GM23338 (cell line): ENCODE measurements around the gene ST3GAL6. TPM values are rescaled to one million over a fixed set of nuclear protein-coding genes. Genes with fewer than 3 reads are reported as not detected.

Source experiments
- ATAC-seq: fragments of 200-7000 bp; cut with Tn5 transposase; 3 replicates; pipeline ENCODE4 v1.9.1; 2020
- DNase-seq: peaks from one replicate; pipeline ENCODE4 v3.0.0-alpha.2; 2015; ENCODE audit warnings: low spot score
- H2AFZ ChIP-seq: fragments of 200-600 bp; sonication (generic); 2 replicates; pipeline ENCODE4 v1.8.0; 2016; ENCODE audit warnings: antibody characterized with exemption, mild to moderate bottlenecking, moderate library complexity
- H3F3A ChIP-seq: fragments of 200-600 bp; sonication (generic); replicated peaks from 2 replicates; pipeline ENCODE4 v1.8.0; 2017; ENCODE audit warnings: antibody characterized with exemption, mixed run types, low read depth
- H3K27ac ChIP-seq: fragments of 200-600 bp; sonication (generic); 2 replicates; pipeline ENCODE4 v1.6.1; 2016; ENCODE audit warnings: low read depth
- H3K27me3 ChIP-seq: fragments of 200-600 bp; sonication (generic); 2 replicates; pipeline ENCODE4 v1.8.0; 2016; ENCODE audit warnings: mild to moderate bottlenecking, mixed run types, moderate library complexity; ENCODE audit not compliant: insufficient read depth
- H3K36me3 ChIP-seq: fragments of 200-600 bp; sonication (generic); 2 replicates; pipeline ENCODE4 v1.8.0; 2016; ENCODE audit warnings: mild to moderate bottlenecking; ENCODE audit not compliant: insufficient read depth
- H3K4me1 ChIP-seq: fragments of 200-600 bp; sonication (generic); 2 replicates; pipeline ENCODE4 v1.8.0; 2016; ENCODE audit warnings: mild to moderate bottlenecking, moderate library complexity; ENCODE audit not compliant: insufficient read depth
- H3K4me2 ChIP-seq: fragments of 200-600 bp; sonication (generic); 2 replicates; pipeline ENCODE4 v1.7.1; 2017; ENCODE audit warnings: mixed run types
- H3K4me3 ChIP-seq: fragments of 200-600 bp; sonication (generic); 2 replicates; pipeline ENCODE4 v1.6.1; 2016; ENCODE audit warnings: mixed run types
- H3K79me2 ChIP-seq: fragments of 200-600 bp; sonication (generic); replicated peaks from 2 replicates; pipeline ENCODE4 v1.8.0; 2017; ENCODE audit warnings: mild to moderate bottlenecking; ENCODE audit not compliant: insufficient read depth
- H3K9me2 ChIP-seq: fragments of 200-600 bp; sonication (generic); 2 replicates; pipeline ENCODE4 v1.8.0; 2017; ENCODE audit not compliant: insufficient read depth
- H4K20me1 ChIP-seq: fragments of 200-600 bp; sonication (generic); replicated peaks from 2 replicates; pipeline ENCODE4 v1.8.0; 2017; ENCODE audit warnings: mild to moderate bottlenecking; ENCODE audit not compliant: insufficient read depth
- H3K27ac Mint-ChIP-seq: 2 replicates; pipeline ENCODE4 v1.8.0; 2020; ENCODE audit warnings: inconsistent platforms, mild to moderate bottlenecking, moderate library complexity, mixed read lengths
- H3K27me3 Mint-ChIP-seq: 3 replicates; pipeline ENCODE4 v1.8.0; 2022; ENCODE audit warnings: low read depth, mild to moderate bottlenecking, moderate library complexity, mixed read lengths, inconsistent platforms; ENCODE audit not compliant: insufficient read depth, poor library complexity
- H3K36me3 Mint-ChIP-seq: 3 replicates; pipeline ENCODE4 v1.8.0; 2021; ENCODE audit warnings: low read depth, mild to moderate bottlenecking, inconsistent platforms, moderate library complexity, mixed read lengths
- H3K4me1 Mint-ChIP-seq: 3 replicates; pipeline ENCODE4 v1.8.0; 2020; ENCODE audit warnings: mild to moderate bottlenecking, inconsistent platforms, mixed read lengths
- H3K4me3 Mint-ChIP-seq: 3 replicates; pipeline ENCODE4 v1.8.0; 2021; ENCODE audit warnings: moderate library complexity, mild to moderate bottlenecking, inconsistent platforms, mixed read lengths
- H3K9me3 Mint-ChIP-seq: 3 replicates; pipeline ENCODE4 v1.8.0; 2020; ENCODE audit warnings: moderate library complexity, mild to moderate bottlenecking, inconsistent platforms, mixed read lengths
- CREB1 ChIP-seq: fragments of 250-450 bp; sonication (Bioruptor Pico); IDR thresholded peaks from 2 replicates; pipeline ENCODE4 v1.5.0; 2020; ENCODE audit warnings: low read depth, mild to moderate bottlenecking, moderate library complexity
- EZH2 ChIP-seq: fragments of 200-600 bp; sonication (generic); IDR thresholded peaks from one replicate; pipeline ENCODE4 v1.8.0; 2017; ENCODE audit warnings: antibody characterized with exemption, mild to moderate bottlenecking, low read depth; ENCODE audit not compliant: unreplicated experiment
- EZH2phosphoT487 ChIP-seq: fragments of 200-600 bp; sonication (generic); IDR thresholded peaks from one replicate; pipeline ENCODE4 v1.8.1; 2018; ENCODE audit warnings: antibody characterized with exemption; ENCODE audit not compliant: unreplicated experiment
- NANOG ChIP-seq: IDR thresholded peaks from 2 replicates; pipeline ENCODE4 v1.6.1; 2016; ENCODE audit warnings: antibody characterized with exemption, borderline replicate concordance
- STAT1 ChIP-seq: IDR thresholded peaks from one replicate; pipeline ENCODE4 v1.6.1; 2016; ENCODE audit warnings: antibody characterized with exemption; ENCODE audit not compliant: unreplicated experiment
- ZNF114 ChIP-seq: fragments of 250-450 bp; sonication (Bioruptor Pico); IDR thresholded peaks from 2 replicates; pipeline ENCODE4 v1.5.0; 2020; ENCODE audit warnings: mild to moderate bottlenecking, moderate library complexity
- ZNF331 ChIP-seq: fragments of 250-450 bp; sonication (Bioruptor Pico); IDR thresholded peaks from 2 replicates; pipeline ENCODE4 v1.5.0; 2020; ENCODE audit warnings: low read depth, mild to moderate bottlenecking, moderate library complexity
- polyA plus RNA-seq: library from polyadenylated mRNA; unstranded; fragments of >200 nt; fragmentation: Nextera tagmentation; extraction: Ambion mirVana; gene quantifications from 2 replicates; pipeline ENCODE4 v1.2.1, GENCODE V29; 2016
- total RNA-seq: library from RNA; depleted of rRNA; stranded (reverse); fragments of >200 nt; shearing (Covaris generic); gene quantifications from 2 replicates; pipeline ENCODE4 v1.2.3, GENCODE V29; 2014
- TF ChIP-seq, protein P1 (sequence below), 2 experiments: fragments of 200-600 bp in 1 of 2; sonication (generic) in 1 of 2; conservative IDR thresholded peaks; 2 replicates each; pipeline versions ENCODE4 v1.5.1 to v1.6.1; 2016 to 2017; ENCODE audit warnings: antibody characterized with exemption in 2 of 2, low read depth in 2 of 2, mild to moderate bottlenecking in 2 of 2, moderate library complexity in 1 of 2
- TF ChIP-seq, protein P2 (sequence below): IDR thresholded peaks from 2 replicates; pipeline ENCODE4 v1.6.1; 2016; ENCODE audit warnings: antibody characterized with exemption
- TF ChIP-seq, protein P3 (sequence below): IDR thresholded peaks from one replicate; pipeline ENCODE4 v1.6.1; 2018; ENCODE audit warnings: antibody characterized with exemption; ENCODE audit not compliant: unreplicated experiment

Gene ST3GAL6
- total and polyA plus RNA-seq, 2 experiments from 2014 or later: 4.7 to 8.1 TPM

DNA sequence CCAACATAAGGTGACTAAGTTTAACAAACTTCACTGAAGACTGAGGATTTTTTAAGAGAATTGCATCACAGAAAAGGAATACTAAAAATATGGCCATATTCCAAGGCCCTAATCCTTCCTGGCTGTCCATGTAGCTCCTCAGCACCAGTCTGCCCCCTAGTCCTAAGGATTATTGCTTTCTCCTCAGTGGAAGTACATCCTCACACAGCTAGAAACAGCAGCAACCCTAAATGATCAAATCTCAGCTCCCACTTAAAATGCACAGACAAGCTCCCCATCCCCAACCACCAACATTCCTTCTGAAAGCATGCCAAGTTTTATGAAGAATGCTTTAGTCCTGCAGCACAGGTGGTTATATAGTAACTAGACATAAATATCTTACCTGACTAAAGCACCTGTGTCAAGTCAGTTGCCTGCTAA, 14.7 kb downstream of the ST3GAL6 start:
- Histone ChIP-seq H3K36me3 (no peaks in the 10 kb centered on the region), H3K27ac (no peak overlapping the region), H4K20me1 (no peaks in the 10 kb centered on the region), H3K79me2 (no peaks in the 10 kb centered on the region), H3K4me1 (no peaks in the 10 kb centered on the region), H3K27me3 (no peaks in the 10 kb centered on the region), H3K9me2 (no peaks in the 10 kb centered on the region), H2AFZ (no peak overlapping the region), H3F3A (no peaks in the 10 kb centered on the region), H3K4me2 (no peak overlapping the region), H3K4me3 (no peak overlapping the region)
- H3K9me3 Mint-ChIP-seq: no peaks in the 10 kb centered on the region
- no peak for DNase-seq
- no peak overlapping the region for H3K4me3 Mint-ChIP-seq
- no peak for TF ChIP-seq EZH2
- TF ChIP-seq, protein P1, sequence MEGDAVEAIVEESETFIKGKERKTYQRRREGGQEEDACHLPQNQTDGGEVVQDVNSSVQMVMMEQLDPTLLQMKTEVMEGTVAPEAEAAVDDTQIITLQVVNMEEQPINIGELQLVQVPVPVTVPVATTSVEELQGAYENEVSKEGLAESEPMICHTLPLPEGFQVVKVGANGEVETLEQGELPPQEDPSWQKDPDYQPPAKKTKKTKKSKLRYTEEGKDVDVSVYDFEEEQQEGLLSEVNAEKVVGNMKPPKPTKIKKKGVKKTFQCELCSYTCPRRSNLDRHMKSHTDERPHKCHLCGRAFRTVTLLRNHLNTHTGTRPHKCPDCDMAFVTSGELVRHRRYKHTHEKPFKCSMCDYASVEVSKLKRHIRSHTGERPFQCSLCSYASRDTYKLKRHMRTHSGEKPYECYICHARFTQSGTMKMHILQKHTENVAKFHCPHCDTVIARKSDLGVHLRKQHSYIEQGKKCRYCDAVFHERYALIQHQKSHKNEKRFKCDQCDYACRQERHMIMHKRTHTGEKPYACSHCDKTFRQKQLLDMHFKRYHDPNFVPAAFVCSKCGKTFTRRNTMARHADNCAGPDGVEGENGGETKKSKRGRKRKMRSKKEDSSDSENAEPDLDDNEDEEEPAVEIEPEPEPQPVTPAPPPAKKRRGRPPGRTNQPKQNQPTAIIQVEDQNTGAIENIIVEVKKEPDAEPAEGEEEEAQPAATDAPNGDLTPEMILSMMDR (conservative IDR thresholded peaks at IDR 0.05; ENCODE audit: low read depth in 2 of 2): peak in 1 of 2 experiments; percentile 18; a peak in 1 of 4 replicates
- TF ChIP-seq, protein P2, sequence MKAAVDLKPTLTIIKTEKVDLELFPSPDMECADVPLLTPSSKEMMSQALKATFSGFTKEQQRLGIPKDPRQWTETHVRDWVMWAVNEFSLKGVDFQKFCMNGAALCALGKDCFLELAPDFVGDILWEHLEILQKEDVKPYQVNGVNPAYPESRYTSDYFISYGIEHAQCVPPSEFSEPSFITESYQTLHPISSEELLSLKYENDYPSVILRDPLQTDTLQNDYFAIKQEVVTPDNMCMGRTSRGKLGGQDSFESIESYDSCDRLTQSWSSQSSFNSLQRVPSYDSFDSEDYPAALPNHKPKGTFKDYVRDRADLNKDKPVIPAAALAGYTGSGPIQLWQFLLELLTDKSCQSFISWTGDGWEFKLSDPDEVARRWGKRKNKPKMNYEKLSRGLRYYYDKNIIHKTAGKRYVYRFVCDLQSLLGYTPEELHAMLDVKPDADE: no peak
- no peak for TF ChIP-seq STAT1
- TF ChIP-seq ZNF331 (CRISPR knock-in tag): no peak
- no peak for TF ChIP-seq ZNF114 (CRISPR knock-in tag)
- no peak for TF ChIP-seq NANOG
- TF ChIP-seq CREB1 (CRISPR knock-in tag): no peak
- H3K4me1 Mint-ChIP-seq: no peaks in the 10 kb centered on the region; the same call in 1 of the 3 replicates
- ATAC-seq: no peak
- H3K36me3 Mint-ChIP-seq: no peaks in the 10 kb centered on the region
- no peak overlapping the region for H3K27ac Mint-ChIP-seq
- no peaks in the 10 kb centered on the region for H3K27me3 Mint-ChIP-seq

DNA sequence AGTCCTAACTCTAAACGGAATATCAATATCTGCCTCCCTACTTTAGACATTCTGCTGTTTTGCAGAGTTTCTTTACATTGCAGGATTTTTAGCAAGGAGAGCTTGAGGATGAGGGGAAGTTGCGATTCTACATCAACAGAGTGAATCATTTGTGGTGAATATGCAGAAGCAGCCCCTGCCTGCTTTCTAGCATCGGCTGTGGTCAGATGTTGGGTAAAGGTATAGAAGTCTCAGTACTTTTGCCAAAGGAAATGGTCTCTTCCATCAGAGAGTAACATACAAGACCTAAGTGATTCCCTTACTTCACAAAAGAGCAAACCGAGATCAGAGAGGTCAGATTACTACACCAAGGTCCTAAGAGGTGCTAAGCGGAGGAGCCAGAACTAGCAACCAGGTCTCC, 15.2 kb downstream of the ST3GAL6 start:
- H3F3A ChIP-seq: no peaks in the 10 kb centered on the region
- H3K27me3 Mint-ChIP-seq: peaks cover 3% of the 10 kb centered on the region
- no peak for DNase-seq
- H3K4me1 ChIP-seq: no peaks in the 10 kb centered on the region
- H3K4me1 Mint-ChIP-seq: no peaks in the 10 kb centered on the region; the same call in 1 of the 3 replicates
- H3K4me3 ChIP-seq: no peak overlapping the region
- no peak overlapping the region for H3K27ac Mint-ChIP-seq
- H3K9me2 ChIP-seq: no peaks in the 10 kb centered on the region
- ATAC-seq: no peak
- no peaks in the 10 kb centered on the region for H3K36me3 Mint-ChIP-seq
- no peak overlapping the region for H3K4me2 ChIP-seq
- H3K27me3 ChIP-seq: no peaks in the 10 kb centered on the region
- H2AFZ ChIP-seq: no peak overlapping the region
- H3K79me2 ChIP-seq: no peaks in the 10 kb centered on the region
- H3K36me3 ChIP-seq: no peaks in the 10 kb centered on the region
- no peaks in the 10 kb centered on the region for H3K9me3 Mint-ChIP-seq
- H3K27ac ChIP-seq: no peak overlapping the region; the same call in 1 of the 2 replicates
- H3K4me3 Mint-ChIP-seq: no peak overlapping the region
- no peaks in the 10 kb centered on the region for H4K20me1 ChIP-seq
- TF ChIP-seq EZH2: no peak
- TF ChIP-seq, protein P3, sequence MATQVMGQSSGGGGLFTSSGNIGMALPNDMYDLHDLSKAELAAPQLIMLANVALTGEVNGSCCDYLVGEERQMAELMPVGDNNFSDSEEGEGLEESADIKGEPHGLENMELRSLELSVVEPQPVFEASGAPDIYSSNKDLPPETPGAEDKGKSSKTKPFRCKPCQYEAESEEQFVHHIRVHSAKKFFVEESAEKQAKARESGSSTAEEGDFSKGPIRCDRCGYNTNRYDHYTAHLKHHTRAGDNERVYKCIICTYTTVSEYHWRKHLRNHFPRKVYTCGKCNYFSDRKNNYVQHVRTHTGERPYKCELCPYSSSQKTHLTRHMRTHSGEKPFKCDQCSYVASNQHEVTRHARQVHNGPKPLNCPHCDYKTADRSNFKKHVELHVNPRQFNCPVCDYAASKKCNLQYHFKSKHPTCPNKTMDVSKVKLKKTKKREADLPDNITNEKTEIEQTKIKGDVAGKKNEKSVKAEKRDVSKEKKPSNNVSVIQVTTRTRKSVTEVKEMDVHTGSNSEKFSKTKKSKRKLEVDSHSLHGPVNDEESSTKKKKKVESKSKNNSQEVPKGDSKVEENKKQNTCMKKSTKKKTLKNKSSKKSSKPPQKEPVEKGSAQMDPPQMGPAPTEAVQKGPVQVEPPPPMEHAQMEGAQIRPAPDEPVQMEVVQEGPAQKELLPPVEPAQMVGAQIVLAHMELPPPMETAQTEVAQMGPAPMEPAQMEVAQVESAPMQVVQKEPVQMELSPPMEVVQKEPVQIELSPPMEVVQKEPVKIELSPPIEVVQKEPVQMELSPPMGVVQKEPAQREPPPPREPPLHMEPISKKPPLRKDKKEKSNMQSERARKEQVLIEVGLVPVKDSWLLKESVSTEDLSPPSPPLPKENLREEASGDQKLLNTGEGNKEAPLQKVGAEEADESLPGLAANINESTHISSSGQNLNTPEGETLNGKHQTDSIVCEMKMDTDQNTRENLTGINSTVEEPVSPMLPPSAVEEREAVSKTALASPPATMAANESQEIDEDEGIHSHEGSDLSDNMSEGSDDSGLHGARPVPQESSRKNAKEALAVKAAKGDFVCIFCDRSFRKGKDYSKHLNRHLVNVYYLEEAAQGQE: no peak
- no peak for TF ChIP-seq ZNF114 (CRISPR knock-in tag)
- no peak for TF ChIP-seq EZH2phosphoT487
